ENCODE data around the gene TMEM63C. TPM values are rescaled to one million over a fixed set of nuclear protein-coding genes. Genes with fewer than 3 reads are reported as not detected.

TMEM63C gene
- total and polyA plus RNA-seq, 2 donors (not counting 3 experiments of a cell fraction or from before 2014, with no cell fraction given), result not detected

GRCh38 chr14:77284466-77284865 lies 102.9 kb downstream of the TMEM63C start:
- POLR2A ChIA-PET, result no interaction called here
- H2AFZ ChIP-seq (ENCODE audit: low read depth, low read length), result no peak overlapping the region
- no peaks in the 10 kb centered on the region for H3K9me1 ChIP-seq (replicated peaks; ENCODE audit: control insufficient read depth, extremely low read depth, insufficient read depth, low read length)
- H3K4me3 ChIP-seq (replicated peaks in 1 of 3; ENCODE audit: insufficient read depth in 1 of 3, low read depth in 1 of 3, low read length in 3 of 3), result no peak overlapping the region
- CTCF ChIA-PET, result interaction anchor here (0.9 kb wide), 1 partner anchor 411 kb away, joined by 3 read pairs; no protein-coding TSS in a partner anchor
- no peak for TF ChIP-seq GATA2 (IDR thresholded peaks at IDR 0.05; ENCODE audit: insufficient read depth, insufficient read length, low read depth, low read length)
- no peak for TF ChIP-seq EZH2 (IDR thresholded peaks at IDR 0.05; ENCODE audit: borderline replicate concordance, low read depth, low read length, severe bottlenecking)
- no peak for TF ChIP-seq MAX (IDR thresholded peaks at IDR 0.05; ENCODE audit: insufficient read depth, insufficient read length)
- no peak for TF ChIP-seq JUN (IDR thresholded peaks at IDR 0.05; ENCODE audit: borderline replicate concordance, insufficient read depth, insufficient read length, low read depth)
- TF ChIP-seq POLR2A (IDR thresholded peaks at IDR 0.05; ENCODE audit: low read depth, low read length), result no peak
- TF ChIP-seq CTCF (IDR thresholded peaks at IDR 0.05; ENCODE audit: extremely low read depth in 1 of 2, insufficient read depth in 1 of 2, low read depth in 1 of 2, low read length in 2 of 2), result no peak
- no peak for TF ChIP-seq FOS (IDR thresholded peaks at IDR 0.05; ENCODE audit: borderline replicate concordance, insufficient read depth, low read length)
- no peak for TF ChIP-seq MYC (IDR thresholded peaks at IDR 0.05; ENCODE audit: low read depth, low read length)
- no peak for TF ChIP-seq POLR2AphosphoS5 (IDR thresholded peaks at IDR 0.05; ENCODE audit: insufficient read depth, low read depth, low read length)
- no peaks in the 10 kb centered on the region for H3K4me1 ChIP-seq (ENCODE audit: control insufficient read depth, extremely low read depth, insufficient read depth, low read length)
- BruUV-seq (replicated peaks), result no TSS peak
- no peaks in the 10 kb centered on the region for H3K27me3 ChIP-seq (ENCODE audit: control insufficient read depth in 2 of 2, insufficient read depth in 2 of 2, low read length in 2 of 2)
- H3K9me3 ChIP-seq (replicated peaks; ENCODE audit: control insufficient read depth, insufficient read depth, low read length), result no peaks in the 10 kb centered on the region
- dilution Hi-C loops (cut with MboI; ENCODE audit: extremely low pct_ligation_motif_present, low sequenced_read_pairs), result no loop called here
- H3K79me2 ChIP-seq (ENCODE audit: control insufficient read depth, insufficient read depth, low read length), result no peaks in the 10 kb centered on the region
- H4K20me1 ChIP-seq (replicated peaks; ENCODE audit: control insufficient read depth, extremely low read depth, insufficient read depth, low read length), result no peaks in the 10 kb centered on the region
- no peak for DNase-seq (ENCODE audit: low read depth, low spot score)
- no peak overlapping the region for H3K27ac ChIP-seq (ENCODE audit: insufficient read depth, low read depth, low read length)
- no peak overlapping the region for H3K9ac ChIP-seq (replicated peaks; ENCODE audit: extremely low read depth, insufficient read depth, low read length)
- no peak overlapping the region for H3K4me2 ChIP-seq (ENCODE audit: insufficient read depth, low read length)
- H3K36me3 ChIP-seq (ENCODE audit: control insufficient read depth in 2 of 2, extremely low read depth in 1 of 2, insufficient read depth in 2 of 2, low read length in 2 of 2), result peaks cover 11 to 15% of the 10 kb centered on the region in 2 experiments
- intact Hi-C loops (cut with micrococcal nuclease), result no loop called here
- FAIRE-seq, result no peak
